Measurements from ENCODE around the gene MCL1.
A peak's percentile ranks its signal among the peaks of the same experiment; 100 is the strongest.

- TF ChIP-seq CTCF (conservative IDR thresholded peaks at IDR 0.05; ENCODE audit: low read depth in 2 of 2) (peak; percentile 67 to 84), CREB1 (CRISPR knock-in tag; IDR thresholded peaks at IDR 0.05; ENCODE audit: low read depth) (no peak), POLR2AphosphoS5 (IDR thresholded peaks at IDR 0.05; ENCODE audit: low read depth) (no peak), ZNF114 (CRISPR knock-in tag; IDR thresholded peaks at IDR 0.05) (no peak), EZH2 (IDR thresholded peaks at IDR 0.05; ENCODE audit: low read depth, unreplicated experiment) (no peak)
These were observed 42.3 kb upstream of the MCL1 start for GRCh38 chr1:150621497-150622302.

Measured in GM23338 (cell line).